ENCODE results near the gene PDE9A. TPM values are rescaled to one million over a fixed set of nuclear protein-coding genes. Genes with fewer than 3 reads are reported as not detected.

PDE9A gene
- total RNA-seq, 4 donors from 2014 or later = 2.4 to 9.0 (median 3.7) TPM

DNA sequence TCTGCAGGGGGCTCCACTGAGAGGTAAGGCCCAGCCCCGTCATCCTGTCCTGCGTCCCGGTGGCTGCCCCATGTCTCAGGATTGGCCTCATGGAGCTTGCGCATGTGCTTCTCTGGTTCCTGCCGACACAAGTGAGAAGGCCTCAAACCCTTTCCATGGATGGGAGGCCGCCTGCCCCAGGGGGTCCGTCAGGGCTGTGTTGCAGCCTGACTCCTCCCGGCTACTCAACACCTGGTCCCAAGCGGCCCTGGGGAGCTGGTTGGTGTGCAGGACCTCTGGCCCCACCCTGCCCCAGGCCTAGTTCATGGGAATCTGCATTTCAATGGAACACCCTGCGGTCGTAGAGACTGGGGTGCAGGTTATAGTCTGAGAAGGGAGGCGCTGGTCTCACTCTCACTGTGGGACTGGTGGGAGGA is 21.1 kb upstream of the PDE9A start:
- TF ChIP-seq, protein P1, sequence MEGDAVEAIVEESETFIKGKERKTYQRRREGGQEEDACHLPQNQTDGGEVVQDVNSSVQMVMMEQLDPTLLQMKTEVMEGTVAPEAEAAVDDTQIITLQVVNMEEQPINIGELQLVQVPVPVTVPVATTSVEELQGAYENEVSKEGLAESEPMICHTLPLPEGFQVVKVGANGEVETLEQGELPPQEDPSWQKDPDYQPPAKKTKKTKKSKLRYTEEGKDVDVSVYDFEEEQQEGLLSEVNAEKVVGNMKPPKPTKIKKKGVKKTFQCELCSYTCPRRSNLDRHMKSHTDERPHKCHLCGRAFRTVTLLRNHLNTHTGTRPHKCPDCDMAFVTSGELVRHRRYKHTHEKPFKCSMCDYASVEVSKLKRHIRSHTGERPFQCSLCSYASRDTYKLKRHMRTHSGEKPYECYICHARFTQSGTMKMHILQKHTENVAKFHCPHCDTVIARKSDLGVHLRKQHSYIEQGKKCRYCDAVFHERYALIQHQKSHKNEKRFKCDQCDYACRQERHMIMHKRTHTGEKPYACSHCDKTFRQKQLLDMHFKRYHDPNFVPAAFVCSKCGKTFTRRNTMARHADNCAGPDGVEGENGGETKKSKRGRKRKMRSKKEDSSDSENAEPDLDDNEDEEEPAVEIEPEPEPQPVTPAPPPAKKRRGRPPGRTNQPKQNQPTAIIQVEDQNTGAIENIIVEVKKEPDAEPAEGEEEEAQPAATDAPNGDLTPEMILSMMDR (IDR thresholded peaks at IDR 0.05; ENCODE audit: low read depth) = no peak

DNA sequence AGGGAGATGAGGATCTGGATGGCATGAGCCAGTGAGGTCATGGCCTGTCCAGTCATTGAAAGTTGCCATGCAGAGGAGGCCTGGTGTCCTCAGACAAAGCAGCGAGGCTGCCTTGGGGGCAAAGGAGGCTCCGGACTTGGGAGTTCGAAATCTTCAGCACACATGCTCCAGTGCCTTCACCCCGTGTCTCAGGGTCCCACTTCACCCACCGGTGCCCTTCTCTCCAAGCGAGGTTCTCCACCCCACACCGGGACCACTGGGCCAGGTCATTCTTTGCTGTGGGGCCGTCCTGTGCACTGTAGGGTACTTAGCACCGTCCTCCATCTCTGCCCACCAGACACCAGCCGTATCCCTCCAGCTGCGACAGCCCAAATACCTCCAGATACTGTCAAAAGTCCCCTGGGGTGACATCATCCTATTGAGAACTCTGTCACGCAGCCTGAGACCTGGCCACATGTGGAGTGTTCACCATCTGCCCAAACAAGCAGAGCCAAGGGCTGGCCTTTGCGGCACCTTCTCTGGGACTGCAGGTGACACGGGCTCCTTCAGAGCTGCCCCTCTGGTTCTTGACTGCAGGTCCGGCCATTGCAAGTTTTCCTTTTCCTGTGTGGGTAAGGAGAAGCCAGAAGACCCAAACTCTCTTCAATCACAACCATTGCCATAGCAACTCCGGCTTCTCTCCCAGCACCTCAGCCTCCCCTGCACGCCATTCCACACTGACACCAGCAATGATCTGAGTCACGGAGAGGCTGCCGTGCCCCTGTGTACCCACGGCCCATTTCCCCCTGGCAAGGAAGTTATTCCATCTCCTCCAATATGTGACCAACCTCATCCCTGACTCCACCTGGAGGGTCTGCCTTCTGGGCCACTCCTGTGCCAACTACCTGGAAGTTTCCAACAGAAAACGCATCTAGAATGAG is 20.4 kb upstream of the PDE9A start:
- TF ChIP-seq, protein P1 (IDR thresholded peaks at IDR 0.05; ENCODE audit: low read depth) = no peak

DNA sequence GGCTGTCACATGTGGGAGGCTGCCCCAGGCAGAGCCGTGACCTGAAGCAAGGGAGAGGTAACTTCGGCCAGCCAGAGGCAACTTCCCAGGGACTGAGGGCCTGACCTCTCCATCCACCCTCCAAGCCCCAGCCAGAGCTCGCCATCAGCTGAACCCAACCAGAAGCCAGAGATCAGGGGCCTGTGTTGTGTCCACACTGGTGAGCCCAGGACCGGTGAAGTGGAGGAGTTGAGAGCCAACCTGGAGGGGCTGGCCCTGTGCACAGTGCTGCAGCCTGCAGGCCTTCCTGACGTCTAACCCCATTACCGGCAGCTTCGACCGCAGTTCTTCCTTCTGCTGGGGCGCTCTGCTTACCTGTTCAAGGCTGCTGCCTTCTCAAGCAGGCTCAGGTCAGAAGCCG is 19.6 kb upstream of the PDE9A start:
- TF ChIP-seq, protein P1 (IDR thresholded peaks at IDR 0.05; ENCODE audit: low read depth) = no peak

DNA sequence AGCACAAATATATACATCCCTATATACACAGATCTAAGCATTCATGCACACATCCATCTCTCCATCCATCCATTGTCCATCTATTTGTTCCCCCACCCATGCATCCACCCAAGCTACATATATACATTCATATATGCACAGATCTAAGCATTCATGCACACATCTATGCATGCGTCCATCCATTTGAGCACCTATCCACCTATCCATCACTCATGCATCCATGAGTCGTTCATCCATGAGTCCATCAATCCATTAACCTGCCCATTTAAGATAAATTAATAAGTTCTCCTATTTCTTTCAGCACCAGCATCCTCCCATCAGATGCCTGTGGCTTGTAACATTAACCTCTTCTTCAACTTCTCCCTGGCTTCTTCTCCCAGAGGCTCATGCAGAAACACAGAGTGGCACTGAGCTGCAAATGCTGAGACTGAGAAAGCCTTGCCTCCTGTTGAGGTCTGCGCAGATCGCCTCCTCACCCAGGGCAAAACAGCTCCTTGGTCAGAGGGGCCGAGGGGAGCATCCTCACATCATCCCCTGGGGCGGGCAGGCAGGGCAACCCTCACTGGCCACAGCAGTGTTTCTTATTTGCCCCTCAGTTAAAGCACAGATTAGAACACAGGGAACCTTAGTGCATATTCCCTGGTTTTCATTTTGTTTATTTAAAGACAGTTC is 17.4 kb upstream of the PDE9A start:
- TF ChIP-seq, protein P1 (IDR thresholded peaks at IDR 0.05; ENCODE audit: low read depth) = no peak

DNA sequence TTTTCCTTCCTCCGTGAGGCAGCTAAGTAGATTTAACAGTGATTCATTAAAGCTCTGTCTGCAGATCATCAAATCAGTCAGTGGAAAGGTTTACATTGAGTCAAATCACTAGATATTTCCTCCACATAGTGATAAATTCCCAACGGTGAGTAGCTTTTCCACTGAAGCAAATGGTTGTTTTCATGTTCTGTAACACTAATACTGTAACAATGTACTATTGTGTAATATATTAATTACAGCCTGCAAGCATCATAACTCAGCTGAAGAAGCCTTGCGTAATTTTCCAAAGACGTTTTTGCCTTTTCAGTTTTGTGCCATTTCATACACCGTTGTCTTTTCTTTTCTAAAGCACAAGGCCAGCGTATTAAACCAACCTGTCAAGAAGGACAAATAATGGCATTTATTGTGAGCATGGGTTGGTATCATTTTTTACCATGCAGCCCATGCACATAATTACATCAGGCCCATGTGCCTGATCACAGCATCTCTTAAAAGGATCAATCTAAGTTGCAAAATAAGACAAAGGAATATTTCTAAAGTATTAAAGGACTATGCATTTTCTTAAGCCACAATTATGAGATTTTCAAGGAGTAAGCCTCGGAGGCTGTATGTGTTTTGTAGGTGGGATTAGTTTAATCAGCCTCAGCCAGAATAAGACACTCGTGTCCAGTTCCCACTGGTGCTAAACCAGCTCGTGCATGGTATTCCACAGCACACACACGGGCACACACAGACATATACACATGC is 16.7 kb upstream of the PDE9A start:
- TF ChIP-seq, protein P1 (IDR thresholded peaks at IDR 0.05; ENCODE audit: low read depth) = no peak

DNA sequence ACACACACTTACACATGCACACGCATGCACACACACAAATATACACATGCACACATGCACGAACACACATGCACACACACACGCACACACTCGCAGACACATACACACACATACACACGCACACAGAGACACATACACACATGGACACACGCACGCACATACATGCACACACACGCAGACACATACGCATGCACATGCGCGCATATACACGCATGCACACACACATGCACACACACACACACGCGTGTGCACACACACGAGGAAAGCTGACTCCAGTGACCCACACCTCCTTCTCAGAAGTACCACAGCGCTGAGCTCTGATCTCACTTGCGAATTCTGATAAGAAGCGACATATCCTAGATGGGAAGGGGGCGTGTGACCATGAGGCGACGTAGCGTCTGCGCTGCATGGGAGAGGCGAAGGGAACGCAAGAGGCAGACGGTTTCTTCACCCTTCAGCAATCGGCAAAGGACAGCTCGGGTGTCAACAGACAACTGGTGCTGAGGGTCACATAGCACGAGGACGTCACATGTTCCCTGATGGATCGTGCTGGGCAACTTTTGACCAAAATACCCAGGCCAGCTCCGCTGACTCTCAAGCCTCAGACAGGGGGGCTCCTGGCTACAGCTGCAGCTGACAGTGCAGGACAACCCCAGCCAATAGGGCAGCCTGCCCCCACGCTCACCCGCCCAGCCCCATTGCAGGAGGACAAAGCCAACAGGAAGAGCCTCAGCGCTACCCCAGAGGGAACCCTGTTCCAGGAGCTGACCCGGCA is 16.0 kb upstream of the PDE9A start:
- TF ChIP-seq, protein P1 (IDR thresholded peaks at IDR 0.05; ENCODE audit: low read depth) = no peak
